Esophagus muscularis mucosa (tissue), 4 donors: ENCODE measurements around the gene TRAFD1.
A peak's percentile ranks its signal among the peaks of the same experiment; 100 is the strongest.

Experiments
- CTCF ChIP-seq, 3 experiments: fragments of 200-600 bp in 2 of 3; fragments of 450-650 bp in 1 of 3; sonication (generic) in 2 of 3; IDR thresholded peaks; one replicate each; pipeline ENCODE4 v1.5.1; 2017 to 2019; ENCODE audit warnings: antibody characterized with exemption in 3 of 3, mild to moderate bottlenecking in 2 of 3, moderate library complexity in 1 of 3
- EP300 ChIP-seq: sonication (generic); formaldehyde crosslinking; IDR thresholded peaks from one replicate; pipeline ENCODE4 v1.6.1; 2017; ENCODE audit warnings: antibody characterized with exemption
- POLR2A ChIP-seq: fragments of 450-650 bp; IDR thresholded peaks from one replicate; pipeline ENCODE4 v1.6.1; 2017; ENCODE audit warnings: antibody characterized with exemption, moderate library complexity, mild to moderate bottlenecking, low read depth
- POLR2AphosphoS5 ChIP-seq, 2 donors: sonication (generic); formaldehyde crosslinking; IDR thresholded peaks; one replicate each; pipeline ENCODE4 v1.6.1; 2017; ENCODE audit warnings: antibody characterized with exemption in 2 of 2

- TF ChIP-seq CTCF (IDR thresholded peaks at IDR 0.05): peak; percentile 28 to 53 (median 33)
- no peak for TF ChIP-seq POLR2AphosphoS5 (IDR thresholded peaks at IDR 0.05)
- no peak for TF ChIP-seq POLR2A
- TF ChIP-seq EP300: no peak
Measured at GRCh38 chr12:112198120-112198733, 72.9 kb downstream of the TRAFD1 start.
